KOPT-K1 (cell line): Measurements from ENCODE around the gene SMIM38.
"Not testable (repeated sequence)": the region's sequence is repeated elsewhere in the genome, so short reads cannot be mapped to it uniquely, and the experiment has no call there.

Experiments
- H3K27ac ChIP-seq: fragments of 200-600 bp; sonication (generic); 2 replicates; pipeline ENCODE4 v1.5.1; 2016; ENCODE audit warnings: antibody characterized with exemption, mild to moderate bottlenecking, low read depth, low read length; ENCODE audit not compliant: poor library complexity, severe bottlenecking
- H3K36me3 ChIP-seq: fragments of 200-600 bp; sonication (generic); 2 replicates; pipeline ENCODE4 v1.5.1; 2017; ENCODE audit warnings: antibody characterized with exemption, mild to moderate bottlenecking, low read length, moderate library complexity; ENCODE audit not compliant: insufficient read depth
- H3K9me3 ChIP-seq: fragments of 200-600 bp; sonication (generic); 2 replicates; pipeline ENCODE4 v1.5.1; 2017; ENCODE audit warnings: antibody characterized with exemption, low read length, mild to moderate bottlenecking; ENCODE audit not compliant: insufficient read depth, poor library complexity, severe bottlenecking

SMIM38 gene

DNA sequence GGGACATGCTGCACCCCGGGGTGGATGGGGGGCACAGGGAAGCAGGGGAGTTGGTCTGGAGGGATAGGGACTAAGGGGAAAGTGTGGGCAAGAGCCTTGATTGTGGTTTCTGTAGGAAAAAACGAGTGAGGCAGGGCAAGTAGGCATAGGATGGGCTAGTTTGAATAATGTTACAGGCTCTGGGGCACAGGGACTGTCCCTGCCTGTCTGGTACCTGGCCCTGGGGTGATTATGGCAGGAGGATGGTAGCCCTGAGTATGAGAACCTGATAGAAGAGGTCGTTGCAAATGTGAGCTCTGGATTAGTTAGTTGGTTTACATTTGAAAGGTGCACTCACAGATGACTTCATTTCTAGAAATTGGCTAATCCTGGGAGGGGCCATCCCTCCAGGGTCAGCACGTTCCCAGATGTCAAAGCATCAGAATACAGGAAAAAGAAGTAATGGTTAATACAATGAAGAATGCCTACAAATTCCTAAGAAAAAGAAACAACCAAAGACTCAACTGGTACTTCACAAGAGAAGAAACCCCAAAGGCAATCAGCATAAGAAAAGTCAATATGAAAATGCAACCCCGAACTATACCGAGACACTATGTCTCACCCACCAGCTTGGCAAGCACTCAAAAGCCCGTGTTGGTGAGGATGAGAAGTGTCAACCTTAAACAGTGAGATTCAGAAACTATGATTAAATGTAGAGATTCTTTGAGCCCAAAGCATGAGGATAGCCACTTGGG is 11.3 kb upstream of the SMIM38 start:
- H3K36me3 ChIP-seq: no peaks in the 10 kb centered on the region
- no peak overlapping the region for H3K27ac ChIP-seq
- H3K9me3 ChIP-seq: peaks cover 46% of the 10 kb centered on the region

DNA sequence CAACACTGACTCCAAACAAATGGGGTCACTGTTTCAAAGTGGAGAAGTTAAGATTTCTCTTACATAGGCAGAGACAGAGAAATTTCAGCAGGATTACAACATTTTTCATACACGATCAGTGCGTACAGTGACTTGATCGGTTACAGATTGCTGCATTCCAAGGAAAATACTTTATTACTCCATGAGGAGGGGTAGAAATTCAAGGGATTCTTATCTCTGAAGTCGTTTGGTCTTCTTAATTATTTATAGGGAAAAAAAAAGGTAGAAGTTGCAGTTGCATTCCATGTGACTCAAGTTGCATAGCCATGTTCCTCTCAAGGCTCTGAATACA is 10.7 kb upstream of the SMIM38 start:
- Histone ChIP-seq H3K36me3 (no peaks in the 10 kb centered on the region), H3K27ac (no peak overlapping the region), H3K9me3 (peaks cover 46% of the 10 kb centered on the region)

DNA sequence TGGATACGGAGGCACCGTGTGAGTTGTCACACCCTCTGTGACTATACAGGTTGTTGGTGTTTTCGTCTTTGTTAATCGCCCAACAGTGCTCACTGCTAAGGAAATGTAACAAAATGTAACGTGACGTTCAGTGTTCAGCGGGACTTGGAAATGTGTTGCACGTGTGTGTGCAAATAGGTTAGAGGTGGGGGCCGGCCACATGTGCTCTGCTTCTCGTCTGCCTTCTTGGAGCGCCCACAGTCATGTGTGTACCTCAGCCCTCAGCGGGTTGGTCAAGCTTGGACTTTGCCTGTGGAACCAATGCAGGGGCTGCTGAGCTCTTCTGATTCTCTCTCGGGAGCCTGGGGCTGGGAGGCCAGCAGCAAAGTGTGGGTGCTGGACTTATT is 7.4 kb upstream of the SMIM38 start:
- peaks cover 46% of the 10 kb centered on the region for H3K9me3 ChIP-seq
- no peaks in the 10 kb centered on the region for H3K36me3 ChIP-seq
- H3K27ac ChIP-seq: no peak overlapping the region

DNA sequence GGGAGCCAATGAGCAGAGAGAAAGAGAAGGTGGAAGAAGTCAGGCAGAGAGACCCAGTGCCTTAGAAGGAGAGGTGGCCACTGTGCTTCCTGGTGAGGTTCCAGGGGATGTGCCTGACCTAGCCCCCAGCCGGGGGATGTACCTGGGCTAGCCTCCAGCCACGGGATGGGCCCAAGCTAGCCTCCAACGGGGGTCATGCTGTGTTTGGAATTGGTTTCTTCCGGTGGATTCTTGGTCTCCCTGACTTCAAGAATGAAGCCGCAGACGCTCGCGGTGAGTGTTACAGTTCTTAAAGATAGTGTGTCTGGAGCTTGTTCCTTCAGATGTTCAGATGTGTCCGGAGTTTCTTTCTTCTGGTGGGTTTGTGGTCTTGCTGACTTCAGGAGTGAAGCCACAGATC is 6.9 kb upstream of the SMIM38 start:
- Histone ChIP-seq H3K36me3 (no peaks in the 10 kb centered on the region), H3K9me3 (peaks cover 43% of the 10 kb centered on the region), H3K27ac (no peak overlapping the region)

DNA sequence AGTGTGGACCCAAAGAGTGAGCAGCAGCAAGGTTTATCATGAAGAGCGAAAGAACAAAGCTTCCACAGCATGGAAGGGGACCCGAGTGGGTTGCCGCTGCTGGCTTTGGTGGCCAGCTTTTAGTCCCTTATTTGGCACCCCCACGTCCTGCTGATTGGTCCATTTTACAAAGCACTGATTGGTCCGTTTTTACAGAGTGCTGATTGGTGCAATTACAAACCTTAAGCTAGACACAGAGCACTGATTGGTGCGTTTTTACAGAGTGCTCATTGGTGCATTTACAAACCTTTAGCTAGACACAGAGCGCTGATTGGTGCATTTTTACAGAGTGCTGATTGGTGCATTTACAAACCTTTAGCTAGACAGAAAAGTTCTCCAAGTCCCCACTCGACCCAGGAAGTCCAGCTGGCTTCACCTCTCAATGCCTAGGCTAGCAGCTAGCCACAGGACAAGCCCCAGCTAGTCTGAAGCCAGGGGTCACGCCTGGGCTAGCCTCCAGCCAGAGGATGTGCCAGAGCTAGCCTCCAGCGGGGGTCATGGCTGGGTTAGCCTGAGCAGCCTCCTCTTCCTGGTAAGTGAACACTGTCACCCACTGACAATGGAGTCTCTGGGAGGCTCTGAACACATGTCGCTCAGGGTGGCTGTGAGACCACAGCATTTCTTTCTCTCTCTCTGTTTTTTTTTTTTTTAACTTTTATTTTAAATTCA is 6.2 kb upstream of the SMIM38 start:
- not testable (repeated sequence) for H3K27ac ChIP-seq, H3K36me3 ChIP-seq
- peaks cover 38% of the 10 kb centered on the region for H3K9me3 ChIP-seq

DNA sequence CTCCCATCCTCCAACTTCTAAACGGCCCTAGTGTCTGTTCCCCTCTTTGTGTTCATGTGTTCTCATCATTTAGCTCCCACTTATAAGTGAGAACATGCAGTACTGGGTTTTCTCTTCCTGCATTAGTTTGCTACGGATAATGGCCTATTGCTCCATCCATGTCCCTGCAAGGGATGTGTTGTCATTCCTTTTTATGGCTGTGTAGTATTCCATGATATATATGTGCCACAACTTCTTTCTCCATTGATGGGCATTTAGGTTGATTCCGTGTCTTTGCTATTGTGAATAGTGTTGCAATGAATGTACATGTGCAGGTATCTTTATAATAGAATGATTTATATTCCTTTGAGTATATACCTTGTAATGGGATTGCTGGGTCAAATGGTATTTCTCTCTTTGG is 5.6 kb upstream of the SMIM38 start:
- H3K9me3 ChIP-seq: peaks cover 32% of the 10 kb centered on the region
- no peak overlapping the region for H3K27ac ChIP-seq
- no peaks in the 10 kb centered on the region for H3K36me3 ChIP-seq

DNA sequence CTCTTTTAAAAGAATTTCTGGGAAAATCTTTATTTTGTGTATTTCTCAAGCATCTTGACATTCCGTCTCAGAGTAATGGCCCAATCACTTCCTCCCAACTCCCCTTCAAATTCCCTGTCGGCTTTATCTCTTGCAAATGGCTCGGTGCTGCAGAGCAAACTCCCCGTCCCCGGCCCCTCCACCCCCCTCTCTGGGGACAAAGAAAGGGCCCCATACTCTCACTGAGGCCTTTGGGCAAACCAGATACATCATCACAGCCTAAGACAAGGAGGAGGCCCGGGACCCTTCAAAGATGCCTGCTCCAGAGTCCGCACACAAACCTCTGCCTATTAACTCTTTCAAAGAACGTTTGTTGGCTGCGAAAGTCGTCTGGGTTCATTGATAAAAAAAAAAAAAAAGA is 3.9 kb upstream of the SMIM38 start:
- H3K9me3 ChIP-seq: peaks cover 16% of the 10 kb centered on the region
- no peaks in the 10 kb centered on the region for H3K36me3 ChIP-seq
- no peak overlapping the region for H3K27ac ChIP-seq

DNA sequence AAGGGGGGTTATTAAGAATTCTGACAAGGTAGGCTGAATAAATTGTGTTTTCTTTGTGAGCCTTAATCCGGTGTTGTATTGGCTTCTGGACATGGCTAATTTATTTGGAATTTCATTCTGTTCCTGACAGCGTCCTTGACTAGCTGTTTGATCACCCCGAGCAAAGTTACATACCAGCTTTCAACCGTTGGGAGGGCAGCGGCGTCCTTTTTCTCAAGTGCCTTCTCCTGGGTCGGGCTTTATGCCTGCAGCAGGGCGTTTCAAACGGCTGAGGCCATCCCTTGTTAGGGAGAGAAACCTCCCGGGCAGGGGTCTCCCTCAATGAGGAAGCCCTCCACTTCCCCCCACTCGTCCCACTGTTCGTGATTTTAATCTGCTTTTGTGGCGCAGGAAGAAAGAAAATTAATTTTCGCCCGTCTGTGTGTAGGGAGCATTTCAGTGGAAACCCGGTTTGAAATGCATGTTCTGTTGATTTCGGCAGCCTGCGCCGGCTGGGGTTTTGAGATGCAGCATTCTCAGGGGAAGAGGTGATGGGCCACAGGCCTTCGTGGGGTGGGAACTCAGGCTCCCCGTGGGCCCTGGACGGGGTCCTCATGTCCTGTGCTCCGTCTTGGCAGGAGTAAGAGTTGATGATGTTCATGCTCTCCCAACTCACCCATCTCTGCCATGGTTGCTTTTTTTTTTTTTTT is 2.9 kb upstream of the SMIM38 start:
- Histone ChIP-seq H3K27ac (no peak overlapping the region), H3K9me3 (peaks cover 9% of the 10 kb centered on the region), H3K36me3 (no peaks in the 10 kb centered on the region)

DNA sequence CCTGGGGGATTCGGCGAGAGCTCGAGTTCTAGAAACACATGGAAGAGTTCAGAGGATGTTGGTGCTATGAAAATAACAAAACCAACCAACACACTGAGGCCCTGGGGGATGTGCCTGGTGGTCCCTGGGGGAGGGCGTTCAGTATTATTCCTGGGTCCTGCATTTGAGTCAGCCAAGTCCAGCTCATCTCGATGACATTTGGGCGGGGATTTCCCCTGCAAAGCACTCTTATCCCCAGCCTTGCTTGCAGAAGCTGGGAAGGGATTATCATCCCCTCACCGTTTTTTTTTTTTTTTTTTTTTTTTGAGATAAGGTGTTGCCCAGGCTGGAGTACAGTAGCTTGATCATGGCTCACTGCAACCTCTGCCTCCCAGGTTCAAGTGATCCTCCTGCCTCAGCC is 2.1 kb upstream of the SMIM38 start:
- Histone ChIP-seq H3K9me3 (peaks cover 5% of the 10 kb centered on the region), H3K36me3 (no peaks in the 10 kb centered on the region), H3K27ac (no peak overlapping the region)

DNA sequence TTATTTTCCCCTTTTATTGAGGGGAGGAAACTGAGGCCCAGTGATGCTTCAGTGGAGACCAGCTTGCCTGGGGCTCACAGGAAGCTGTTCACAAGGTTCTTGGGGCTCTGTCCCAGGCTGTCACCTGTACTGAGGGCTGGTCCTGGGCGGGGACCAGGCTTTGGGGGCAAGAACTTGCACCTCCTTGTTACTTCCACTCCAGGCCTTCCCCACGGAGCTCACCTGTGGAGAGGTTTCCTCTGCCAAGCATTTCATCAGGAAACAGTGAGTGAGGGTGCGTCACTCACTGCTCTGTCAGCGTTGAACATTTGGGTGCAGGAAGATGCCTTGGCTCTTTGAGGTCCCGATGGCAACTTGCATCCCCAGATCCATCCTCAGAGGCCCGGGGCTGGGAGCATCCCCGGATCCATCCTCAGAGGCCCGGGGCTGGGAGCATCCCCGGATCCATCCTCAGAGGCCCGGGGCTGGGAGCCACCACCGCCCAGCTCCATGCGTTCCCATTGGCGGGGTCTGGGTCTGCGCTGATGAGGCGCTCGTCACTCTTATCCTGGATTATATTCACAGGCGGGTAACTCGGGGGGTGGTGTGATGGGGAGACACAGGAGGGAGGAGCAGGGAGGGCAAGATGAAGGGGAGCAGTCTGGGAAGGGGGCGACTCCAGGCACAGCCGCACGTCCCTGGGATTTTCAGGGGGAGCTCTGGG is 1.4 kb upstream of the SMIM38 start:
- H3K27ac ChIP-seq: no peak overlapping the region
- no peaks in the 10 kb centered on the region for H3K9me3 ChIP-seq
- no peaks in the 10 kb centered on the region for H3K36me3 ChIP-seq

DNA sequence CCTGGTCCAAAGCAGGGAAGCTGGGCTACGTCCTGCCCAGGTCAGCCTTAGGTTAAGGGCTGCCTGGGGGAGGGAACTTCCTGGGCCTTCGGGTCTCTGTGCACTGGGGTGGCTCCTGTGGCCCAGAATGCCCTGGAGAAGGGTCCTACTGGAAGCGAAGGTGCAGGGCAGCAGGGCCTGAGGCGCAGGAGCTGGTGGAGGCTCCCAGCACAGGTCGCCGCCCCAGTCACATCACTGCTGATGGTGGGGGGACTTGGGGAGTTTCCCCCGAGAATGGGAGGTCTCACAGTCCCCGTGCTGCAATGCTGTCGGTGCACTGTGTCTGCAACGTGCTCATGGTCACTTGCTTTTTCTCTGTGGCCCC is 815 bp upstream of the SMIM38 start:
- Histone ChIP-seq H3K9me3 (no peaks in the 10 kb centered on the region), H3K36me3 (no peaks in the 10 kb centered on the region), H3K27ac (no peak overlapping the region)

DNA sequence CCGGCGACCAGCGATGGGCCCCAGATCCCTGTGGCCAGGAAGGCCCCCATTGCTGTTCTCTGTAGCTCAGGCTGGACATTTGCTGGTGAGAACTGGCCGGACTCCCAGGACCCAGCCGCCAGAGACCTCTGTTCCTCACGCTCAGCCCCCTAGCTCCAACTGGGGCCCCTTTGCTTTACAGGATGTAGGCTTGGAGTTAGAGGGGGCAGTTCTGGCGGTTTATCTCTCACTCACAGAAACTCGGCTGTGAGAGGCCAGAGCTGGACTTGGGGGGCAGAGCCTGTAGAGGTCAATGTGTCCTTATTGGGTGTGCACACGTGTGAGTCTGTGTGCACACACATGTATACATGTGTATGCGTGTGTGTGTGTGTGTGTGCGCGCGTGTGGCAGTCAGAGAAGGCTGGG is 502 bp downstream of the SMIM38 start:
- Histone ChIP-seq H3K27ac (no peak overlapping the region), H3K36me3 (no peaks in the 10 kb centered on the region), H3K9me3 (no peaks in the 10 kb centered on the region)

DNA sequence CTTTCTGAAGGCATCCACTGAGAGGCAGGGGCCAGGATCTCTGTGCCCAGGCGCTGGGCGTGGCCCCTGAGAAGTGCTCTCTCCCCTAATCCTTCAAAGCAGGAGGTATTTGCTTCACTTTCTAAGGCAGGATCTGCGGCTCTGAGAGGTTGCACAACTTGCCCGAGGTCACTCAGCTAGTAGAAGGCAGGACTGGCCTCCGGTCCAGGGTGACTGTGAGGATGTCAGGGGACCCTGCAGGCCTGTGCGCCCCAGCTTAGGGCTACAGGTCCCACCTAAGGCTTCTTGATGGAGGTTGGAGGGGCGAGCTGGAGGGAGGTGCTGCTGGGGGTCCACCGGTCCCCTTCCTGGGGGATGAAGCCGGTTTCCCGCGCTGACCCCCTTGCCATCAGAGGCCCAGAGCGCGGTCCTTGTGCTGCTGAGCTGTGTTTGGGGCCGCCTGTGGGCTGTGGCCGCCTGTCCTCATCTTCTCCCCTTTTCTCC is 979 bp downstream of the SMIM38 start:
- H3K36me3 ChIP-seq: no peaks in the 10 kb centered on the region
- H3K9me3 ChIP-seq: no peaks in the 10 kb centered on the region
- H3K27ac ChIP-seq: no peak overlapping the region

DNA sequence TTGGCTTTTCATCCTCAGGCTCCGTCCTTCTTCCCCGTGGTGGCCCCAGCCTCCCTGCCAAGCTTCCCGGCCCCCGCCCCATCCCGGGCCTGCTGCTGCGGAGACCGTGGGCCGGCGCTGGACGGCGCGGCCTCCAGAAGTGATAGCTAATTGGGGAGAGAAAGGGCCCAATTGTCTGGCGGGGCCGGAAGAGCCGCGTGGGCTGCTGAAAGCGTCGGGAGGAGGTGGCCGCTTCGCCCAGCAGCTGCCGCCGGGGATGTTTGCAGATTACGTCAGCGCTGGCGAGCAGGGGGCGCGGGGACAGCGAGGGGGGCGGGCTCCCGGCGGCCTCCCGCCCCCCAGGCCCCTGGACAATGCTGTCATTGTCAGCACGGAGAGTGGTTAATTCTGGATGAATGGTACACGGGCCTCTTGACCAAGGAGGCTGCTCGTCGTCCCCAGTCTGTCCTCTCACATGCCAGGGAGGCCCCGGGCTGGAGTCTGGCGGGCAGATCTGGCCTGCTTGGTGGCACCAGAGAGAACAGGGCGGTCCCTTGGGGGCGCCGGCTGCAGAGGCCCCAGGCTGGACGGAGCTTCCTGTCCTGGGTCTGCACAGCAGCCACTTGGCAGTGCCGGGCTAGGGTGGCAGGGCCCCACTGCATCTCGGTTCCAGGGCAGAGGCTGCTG is 1.6 kb downstream of the SMIM38 start:
- Histone ChIP-seq H3K9me3 (no peaks in the 10 kb centered on the region), H3K27ac (no peak overlapping the region), H3K36me3 (no peaks in the 10 kb centered on the region)

DNA sequence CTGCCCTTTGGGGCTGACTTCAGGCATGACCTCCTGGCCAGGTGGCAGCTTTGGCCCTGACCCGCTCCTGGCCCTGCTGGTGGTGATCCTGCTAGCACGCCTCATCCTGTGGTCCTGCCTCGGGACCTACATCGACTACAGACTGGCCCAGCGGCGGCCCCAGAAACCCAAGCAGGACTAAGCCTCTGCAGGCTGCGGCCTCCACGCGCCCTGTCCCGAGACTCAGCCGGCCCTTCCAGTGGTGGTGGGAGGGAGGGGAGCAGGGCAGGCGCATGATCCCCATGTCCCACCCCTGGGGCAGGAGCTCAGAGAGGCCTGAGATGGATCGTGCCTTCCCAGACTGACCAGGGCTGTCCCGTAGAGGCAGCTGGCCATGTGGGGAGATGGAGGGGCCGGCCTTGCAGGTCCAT is 2.1 kb downstream of the SMIM38 start:
- H3K9me3 ChIP-seq: no peaks in the 10 kb centered on the region
- no peaks in the 10 kb centered on the region for H3K36me3 ChIP-seq
- no peak overlapping the region for H3K27ac ChIP-seq
